ENCODE measurements around the gene RHOF.

Gene RHOF

DNA sequence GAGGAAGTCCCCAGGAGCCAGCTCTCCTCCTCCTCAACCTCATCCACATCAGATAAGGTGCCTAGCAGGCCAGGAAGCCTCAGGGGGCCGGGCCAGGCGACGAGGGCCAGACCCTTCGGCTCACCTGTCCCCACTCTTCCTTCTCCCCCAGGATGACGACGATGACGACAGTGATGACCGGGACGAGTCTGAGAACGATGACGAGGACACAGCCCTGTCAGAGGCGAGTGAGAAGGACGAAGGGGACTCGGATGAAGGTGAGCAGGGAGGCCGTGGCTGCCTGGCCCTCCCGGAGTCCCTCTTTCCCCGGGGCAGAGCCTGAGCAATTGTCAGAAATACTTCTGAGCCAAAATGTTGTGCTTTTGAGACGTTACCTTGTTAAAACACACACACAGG lies 24.2 kb upstream of the RHOF start:
- DNase-seq: no peak

DNA sequence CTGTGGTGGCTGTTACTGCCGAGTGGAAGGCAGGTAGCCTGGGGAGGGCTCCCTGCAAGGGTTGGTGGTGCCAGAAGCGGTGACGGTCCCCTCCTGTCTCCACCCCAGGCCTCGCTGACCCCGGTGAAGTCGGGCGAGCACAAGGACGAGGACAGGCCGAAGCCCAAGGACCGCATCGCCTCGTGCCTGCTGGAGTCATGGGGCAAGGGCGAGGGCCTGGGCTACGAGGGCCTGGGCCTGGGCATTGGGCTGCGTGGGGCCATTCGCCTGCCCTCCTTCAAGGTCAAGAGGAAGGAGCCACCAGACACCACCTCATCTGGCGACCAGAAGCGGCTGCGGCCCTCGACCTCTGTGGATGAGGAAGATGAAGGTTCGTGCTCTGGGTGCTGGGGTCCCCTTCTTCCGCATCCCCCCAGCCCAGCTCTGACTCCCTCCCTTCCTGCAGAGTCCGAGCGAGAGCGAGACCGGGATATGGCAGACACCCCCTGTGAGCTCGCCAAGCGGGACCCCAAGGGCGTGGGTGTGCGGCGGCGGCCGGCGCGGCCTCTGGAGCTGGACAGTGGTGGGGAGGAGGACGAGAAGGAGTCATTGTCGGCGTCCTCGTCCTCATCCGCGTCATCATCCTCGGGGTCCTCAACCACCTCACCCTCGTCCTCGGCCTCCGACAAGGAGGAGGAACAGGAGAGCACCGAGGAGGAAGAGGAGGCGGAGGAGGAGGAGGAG lies 23.6 kb upstream of the RHOF start:
- no peak for DNase-seq

DNA sequence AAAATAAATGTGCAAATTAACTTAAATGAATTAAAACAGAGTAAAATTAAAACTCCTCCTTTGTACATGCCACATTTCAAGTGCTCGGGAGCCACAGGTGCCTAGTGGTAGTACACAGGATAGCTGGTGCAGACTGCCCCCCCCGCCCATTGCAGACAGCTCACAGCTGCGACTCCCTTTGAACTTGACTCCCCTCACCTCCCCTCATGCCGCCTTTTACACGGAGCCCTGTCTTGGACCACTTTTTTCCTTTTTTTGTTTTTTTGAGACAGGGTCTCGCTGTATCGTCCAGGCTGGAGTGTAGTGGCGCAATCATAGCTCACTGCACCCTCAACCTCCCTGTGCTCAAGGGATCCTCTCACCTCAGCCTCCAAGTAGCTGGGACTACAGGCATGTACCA lies 21.8 kb upstream of the RHOF start:
- DNase-seq: no peak

DNA sequence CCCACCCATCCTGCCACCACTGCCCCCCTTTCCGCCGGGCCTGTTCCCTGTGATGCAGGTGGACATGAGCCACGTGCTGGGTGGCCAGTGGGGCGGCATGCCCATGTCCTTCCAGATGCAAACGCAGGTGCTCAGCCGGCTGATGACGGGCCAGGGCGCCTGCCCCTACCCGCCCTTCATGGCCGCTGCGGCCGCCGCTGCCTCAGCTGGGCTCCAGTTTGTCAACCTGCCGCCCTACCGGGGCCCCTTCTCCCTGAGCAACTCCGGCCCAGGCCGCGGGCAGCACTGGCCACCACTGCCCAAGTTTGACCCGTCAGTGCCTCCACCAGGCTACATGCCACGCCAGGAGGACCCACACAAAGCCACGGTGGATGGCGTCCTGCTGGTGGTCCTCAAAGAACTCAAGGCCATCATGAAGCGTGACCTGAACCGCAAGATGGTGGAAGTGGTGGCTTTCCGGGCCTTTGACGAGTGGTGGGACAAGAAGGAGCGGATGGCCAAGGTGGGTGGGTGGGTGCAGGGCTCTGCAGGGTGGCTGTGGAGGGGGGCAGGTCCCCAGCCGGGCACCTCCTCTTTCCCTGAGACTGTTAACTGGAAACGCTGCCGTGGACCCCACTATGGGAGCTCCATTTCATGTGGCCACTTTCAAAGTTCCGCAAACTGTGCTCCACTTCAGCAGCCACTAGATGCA lies 21.1 kb upstream of the RHOF start:
- DNase-seq: no peak

DNA sequence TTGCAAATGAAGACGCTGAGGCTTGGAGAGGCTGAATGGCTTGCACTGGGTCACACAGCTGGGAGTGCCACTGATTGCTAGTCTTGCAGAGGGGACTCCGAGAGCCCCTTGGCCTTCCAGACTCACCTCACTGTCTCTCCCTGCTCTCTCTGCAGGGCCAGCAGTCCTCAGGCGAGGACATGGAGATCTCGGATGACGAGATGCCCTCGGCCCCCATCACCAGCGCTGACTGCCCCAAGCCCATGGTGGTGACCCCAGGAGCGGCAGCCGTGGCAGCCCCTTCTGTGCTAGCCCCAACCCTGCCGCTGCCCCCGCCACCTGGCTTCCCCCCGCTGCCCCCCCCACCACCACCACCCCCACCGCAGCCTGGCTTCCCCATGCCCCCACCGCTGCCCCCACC lies 20.5 kb upstream of the RHOF start:
- DNase-seq: no peak

DNA sequence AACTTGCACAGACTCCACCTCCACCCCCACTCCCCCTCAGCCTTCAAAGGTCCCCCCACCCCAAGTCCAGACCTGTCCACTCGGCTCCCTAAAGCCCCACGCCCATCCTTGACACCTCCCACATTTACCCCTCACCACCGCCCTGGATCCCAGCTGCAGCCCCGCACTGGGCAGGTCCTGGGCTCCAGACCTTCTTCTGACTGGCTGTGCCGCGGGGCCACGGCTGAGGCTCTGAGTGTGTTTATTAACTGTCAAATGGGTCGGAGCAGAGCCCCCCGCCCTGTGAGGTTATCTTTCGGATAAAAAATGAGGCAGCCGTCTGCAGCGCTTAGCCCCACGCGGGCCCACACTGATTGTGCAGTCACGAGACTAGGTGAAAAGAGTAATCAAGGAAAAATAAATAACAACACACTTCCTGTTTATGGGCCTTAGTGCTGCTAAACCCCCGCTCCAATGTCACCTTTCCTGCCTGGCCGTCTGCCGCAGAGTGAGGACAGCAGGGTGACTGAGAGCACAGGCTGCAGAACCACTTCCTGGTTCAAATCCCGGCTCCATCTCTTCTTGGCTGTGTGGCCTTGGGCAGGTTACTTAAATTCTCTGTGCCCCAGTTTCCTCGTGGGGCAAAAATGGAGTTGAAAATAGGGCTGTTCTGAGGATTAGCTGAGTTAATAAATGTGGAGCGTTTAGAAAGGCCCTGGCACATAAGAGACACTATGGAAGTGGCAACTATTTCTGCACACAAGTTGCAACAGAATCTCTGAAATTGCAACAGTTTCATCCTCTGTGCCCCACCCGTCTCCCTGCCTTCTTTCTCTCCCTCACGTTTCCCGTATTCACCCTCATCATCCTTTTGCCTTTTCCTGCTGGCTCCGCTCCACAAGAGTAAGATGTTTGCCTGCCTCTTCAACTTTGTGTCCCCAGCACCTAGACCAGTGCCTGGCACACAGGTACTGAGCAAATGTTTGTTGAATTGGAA lies 19.7 kb upstream of the RHOF start:
- DNase-seq: no peak

DNA sequence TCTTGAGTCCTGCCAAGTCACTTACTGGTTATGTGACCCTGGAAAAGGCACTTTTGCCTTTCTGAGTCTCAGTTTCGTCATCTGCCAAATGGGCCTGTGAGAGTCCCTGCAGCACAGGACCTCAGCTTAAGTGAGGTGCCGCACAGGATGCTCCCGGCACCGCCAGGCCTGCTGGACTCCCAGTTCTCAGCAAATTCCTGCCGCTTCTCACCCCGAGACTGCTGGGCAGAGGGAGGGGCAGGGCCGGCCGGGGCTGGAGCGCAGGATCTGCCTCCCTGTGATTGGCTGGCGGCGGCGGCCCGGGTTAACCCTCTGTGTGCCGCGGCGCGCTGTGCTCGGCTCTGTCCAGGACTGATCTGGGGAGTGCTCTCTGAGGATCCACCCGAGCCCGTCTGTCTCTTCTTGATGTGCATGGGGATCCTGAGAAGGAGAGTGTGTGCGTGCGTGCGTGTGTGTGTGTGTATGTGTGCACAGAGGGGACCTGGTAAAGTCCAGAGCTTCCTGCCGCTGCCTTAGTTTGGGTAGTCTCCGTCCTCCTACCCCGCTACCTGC lies 18.9 kb upstream of the RHOF start:
- DNase-seq: peak; percentile 79

DNA sequence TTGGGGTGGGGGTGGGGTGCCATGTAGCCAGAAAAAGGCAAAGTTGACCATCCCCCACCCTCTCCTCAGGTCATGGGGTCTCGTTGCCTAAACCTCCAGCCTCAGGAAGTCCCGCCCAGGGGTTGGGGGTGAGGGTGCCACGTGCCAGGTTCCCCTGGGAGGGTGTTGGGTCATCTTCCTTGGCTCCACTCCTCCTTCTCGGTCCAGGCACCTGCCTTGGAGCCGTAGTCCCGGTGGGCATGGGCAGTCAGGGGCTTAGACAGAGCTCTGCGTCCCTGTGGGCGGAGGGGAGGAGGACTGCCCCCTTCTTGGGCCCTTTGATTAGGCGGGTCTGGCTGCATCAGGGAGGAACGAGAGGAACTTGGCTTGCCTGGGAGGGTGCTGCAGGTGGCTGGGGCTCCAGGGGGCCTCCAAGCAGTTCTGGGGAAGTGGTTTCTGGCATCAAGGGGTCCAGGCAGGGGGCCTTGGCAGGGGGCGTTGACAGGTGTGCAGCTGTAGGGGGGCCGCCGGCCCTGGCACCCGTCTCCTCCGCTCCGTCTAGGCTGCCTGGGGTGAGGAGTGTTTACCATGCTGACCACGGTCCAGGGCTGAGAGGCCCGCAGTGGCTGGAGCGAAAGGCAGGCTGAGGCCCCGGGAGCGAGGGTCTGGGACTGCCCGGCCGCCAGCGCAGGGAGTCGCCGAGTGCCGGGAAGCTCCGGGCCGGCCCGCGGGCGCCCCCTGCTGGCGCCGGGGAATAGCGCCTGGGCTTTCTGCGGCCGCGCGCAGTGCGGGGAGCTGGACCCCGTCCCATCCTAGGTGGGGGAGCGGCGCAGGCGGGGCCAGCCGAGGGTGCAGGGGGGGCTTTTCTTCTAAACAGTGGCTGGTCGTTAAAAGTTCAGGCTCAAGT lies 18.2 kb upstream of the RHOF start:
- peak; percentile 33 for DNase-seq

DNA sequence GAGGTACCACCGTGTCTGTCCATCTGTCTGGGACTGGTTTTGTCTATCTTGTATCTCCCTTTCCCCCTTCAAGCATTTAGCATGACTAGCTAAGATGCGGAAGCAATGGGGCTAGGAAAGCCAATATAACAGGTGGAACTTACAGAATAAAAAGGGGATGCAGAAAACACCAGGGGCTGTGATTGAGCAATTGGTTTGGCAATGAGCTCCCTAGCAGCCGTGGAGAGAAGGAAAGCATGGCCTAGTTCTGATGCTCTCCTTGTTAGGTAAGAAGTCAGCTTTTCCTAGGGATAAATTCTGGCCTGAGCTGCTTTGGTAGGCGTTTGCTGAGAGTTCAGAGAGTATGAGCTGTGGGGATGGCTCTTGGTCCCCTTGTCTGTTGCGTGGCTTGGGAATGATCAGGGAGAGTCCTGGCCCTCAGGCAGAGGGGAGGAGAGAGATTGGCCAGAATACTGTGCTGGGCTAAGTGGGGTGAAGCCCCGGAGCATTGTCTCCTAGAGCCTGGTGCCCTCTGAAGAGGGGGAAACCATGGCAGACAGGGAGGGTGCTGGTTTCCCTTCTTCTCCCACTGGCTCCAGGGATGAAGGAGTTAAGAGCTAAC lies 17.4 kb upstream of the RHOF start:
- DNase-seq: no peak

DNA sequence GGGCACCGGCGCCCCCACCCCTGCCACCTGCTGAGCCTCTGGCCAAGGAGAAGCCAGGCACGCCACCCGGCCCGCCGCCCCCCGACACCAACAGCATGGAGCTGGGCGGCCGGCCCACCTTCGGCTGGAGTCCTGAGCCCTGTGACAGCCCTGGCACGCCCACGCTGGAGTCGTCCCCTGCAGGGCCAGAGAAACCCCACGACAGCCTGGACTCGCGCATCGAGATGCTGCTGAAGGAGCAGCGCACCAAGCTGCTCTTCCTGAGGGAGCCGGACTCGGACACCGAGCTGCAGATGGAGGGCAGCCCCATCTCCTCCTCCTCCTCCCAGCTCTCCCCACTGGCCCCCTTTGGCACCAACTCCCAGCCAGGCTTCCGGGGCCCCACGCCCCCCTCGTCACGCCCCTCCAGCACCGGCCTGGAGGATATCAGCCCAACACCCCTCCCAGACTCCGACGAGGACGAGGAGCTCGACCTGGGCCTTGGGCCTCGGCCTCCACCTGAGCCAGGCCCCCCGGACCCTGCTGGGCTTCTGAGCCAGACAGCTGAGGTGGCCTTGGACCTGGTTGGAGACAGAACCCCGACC lies 16.8 kb upstream of the RHOF start:
- no peak for DNase-seq

DNA sequence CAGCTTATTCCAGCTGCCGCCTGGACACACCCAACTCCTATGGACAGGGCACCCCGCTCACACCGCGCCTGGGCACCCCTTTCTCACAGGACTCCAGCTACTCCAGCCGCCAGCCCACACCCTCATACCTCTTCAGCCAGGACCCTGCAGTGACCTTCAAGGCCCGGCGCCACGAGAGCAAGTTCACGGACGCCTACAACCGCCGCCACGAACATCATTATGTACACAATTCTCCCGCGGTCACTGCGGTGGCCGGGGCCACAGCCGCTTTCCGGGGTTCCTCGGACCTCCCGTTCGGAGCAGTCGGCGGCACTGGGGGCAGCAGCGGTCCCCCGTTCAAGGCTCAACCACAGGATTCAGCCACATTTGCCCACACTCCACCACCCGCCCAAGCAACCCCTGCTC lies 16.2 kb upstream of the RHOF start:
- DNase-seq: no peak

DNA sequence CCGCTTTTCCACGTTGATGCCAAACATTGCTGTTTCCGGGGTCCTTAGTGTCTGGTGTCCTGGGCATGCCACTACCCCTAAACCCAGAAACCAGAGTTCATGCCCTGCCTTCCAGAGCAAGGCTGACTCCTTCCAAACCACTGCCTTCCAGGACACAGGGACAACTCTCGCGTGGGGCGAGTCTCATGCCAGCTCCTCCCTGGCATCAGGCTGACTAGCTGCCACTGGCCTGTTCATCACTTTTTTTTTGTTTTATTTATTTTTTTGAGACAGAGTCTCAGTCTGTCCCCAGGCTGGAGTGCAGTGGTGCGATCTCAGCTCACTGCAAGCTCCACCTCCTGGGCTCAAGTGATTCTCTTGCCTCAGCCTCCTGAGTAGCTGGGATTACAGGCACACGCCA lies 15.1 kb upstream of the RHOF start:
- no peak for DNase-seq

DNA sequence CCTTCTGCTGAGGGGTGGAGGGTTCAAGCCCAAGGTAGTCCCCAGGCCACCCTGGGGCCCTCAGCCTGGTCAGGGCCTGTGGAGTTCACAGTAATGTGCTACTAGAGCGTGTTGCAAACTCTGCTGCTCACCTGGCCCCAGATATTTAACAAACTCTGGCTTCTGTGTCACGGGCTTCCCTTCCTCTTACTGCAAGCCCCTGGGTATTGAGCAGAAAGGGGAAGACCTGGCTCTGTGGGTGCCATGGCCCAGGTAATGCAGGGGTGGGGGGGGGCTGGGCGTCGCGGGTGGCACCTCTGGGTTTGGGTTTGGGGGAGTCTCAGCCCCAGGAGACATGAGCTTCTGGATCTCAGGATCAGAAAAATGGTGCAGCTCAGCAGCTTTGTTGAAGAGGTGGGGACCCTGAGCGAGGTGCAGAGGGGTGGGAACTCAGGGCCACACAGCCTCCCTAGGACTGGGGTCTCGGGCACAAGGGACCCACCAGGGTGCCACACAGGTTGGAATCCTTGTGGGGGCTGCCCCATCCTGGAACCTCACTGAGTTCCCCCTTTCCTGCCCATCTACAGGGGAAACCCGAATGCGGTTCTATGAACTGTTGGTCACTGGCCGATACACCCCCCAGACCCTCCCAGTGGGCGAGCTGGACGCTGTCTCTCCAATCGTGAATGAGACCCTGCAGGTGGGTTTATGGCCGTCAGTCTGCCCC lies 14.3 kb upstream of the RHOF start:
- no peak for DNase-seq

DNA sequence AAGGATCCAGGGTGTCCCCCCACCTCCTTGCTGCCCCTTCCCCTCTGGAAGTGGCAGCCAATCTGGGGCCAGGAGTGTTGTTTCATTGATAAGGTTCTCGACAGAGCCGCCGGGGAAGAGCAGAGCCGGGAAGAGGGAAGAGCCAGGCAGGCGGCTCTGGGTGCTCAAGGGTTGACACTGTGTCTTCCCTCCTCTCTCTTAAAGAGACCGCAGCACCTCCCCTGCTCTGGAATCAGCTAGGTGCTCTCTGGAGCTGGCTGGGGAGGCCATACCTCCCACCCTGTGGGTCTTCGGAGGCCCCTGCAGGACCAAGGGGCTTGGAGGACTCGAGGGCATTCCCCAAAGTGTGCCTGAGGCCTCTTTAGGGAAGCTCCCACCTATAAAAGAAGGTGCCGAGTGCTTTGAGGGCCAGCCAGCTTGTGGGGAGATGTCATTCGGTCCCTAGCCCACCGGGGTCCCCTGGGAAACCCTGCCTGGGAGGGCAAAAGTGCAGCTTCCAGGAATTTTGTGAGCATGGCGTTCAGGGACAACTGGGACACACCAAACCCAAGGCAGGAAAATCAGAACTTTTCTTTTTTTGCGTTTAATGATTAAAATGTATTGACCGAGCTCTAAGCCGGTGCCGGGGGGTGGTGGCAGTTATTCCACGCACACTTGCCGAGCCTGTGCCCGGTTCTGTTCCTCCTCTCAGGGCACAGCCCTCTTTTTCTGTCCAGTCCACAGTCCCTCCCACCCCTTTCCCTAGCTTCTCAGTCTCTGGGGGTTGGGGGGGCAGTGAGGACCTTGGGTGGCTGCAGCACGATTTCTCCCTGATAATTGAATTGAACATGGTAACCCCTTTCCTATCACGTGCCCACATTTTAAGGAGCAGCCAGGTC lies 13.3 kb upstream of the RHOF start:
- no peak for DNase-seq

DNA sequence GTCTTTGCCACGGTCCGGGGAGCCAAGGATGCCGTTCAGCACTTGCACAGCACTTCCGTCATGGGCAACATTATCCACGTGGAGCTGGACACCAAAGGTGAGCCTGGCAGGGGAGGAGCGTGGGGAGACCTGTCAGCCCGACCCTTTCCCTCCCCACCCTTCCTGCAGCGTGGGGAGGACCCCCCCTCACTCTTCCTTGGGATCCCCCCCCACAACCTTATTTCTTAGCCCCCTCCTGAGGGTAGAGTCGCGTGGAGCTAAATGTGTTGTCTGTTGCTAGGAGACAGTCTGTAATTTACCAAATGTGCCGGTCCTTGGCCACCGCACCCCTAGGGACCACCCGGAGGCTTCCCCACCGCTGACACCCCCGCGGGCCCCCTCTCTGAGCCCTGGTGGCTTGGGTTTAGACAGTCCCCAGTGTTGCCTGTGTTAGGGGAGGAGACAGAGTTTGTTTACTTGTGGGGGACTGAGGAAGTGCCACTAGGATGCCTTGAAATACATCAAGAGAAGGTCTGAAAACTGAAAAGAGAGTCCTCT lies 12.6 kb upstream of the RHOF start:
- DNase-seq: no peak

DNA sequence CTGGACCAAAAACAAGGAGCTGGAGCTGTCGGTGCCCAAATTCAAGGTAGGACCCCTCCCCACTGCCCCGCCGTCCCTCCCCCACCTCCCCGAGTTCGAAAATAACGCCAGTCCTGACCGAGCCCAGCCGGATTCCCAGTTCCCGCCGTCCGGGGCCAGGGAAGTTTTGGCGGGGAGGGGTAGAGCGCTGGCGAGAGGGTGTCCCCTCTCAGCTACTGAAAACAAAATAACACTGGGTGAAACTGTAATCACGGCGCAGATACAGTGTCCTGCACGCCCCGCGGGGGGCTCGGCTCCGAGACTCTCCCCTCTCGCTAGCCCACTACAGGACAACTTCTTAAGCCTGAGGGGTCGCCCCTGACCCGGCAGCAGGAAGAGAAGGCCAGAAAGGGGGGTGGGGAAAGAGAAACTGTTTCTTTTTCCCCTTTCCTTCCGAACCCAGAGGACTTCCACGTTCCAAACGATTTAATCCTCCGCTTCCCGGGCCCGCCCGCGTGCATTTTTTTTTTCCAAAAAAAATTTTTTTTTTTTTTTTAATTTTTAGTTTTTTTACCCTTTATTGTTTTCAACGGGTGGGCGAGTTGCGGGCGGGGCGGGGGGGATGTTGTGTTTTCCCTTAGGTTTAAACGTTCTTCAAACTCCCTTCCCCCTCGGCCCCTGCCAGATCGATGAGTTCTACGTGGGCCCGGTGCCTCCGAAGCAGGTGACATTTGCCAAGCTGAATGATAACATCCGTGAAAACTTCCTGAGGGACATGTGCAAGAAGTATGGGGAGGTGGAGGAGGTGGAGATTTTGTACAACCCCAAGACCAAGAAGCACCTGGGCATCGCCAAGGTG lies 11.9 kb upstream of the RHOF start:
- no peak for DNase-seq

DNA sequence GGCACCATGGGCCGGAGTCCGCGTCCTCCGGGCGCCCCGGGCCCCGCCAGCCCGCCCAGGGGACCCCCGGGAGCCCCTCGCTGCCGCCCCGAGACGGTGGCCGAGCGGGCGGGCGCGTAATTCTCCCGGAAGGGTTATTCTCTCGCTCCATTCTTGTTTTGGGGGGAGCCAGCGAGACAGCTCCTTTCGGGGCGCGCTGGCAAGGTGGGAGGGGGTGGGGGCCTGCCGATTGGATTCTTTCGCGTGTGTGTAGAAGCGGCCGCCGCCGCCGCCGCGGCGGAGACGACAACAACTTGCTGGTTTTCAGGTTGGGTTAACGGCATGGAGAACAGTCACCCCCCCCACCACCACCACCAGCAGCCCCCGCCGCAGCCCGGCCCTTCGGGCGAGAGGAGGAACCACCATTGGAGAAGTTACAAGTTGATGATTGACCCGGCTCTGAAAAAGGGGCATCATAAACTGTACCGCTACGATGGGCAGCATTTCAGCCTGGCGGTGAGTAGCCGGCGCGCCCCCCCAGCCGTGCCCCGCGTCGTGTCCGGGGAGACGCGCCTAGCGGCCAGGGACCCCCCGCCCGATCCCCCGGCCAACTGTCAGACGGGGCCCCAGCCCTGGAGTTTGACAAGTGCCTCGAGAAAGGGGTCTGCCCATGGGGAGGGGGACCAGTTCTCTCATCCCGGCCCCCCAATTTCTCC lies 11.1 kb upstream of the RHOF start:
- DNase-seq: no peak
